HepG2 (cell line): Measurements from ENCODE around the gene SHISAL2B.

Experiments
- ARNTL ChIP-seq: sonication (generic); formaldehyde crosslinking; IDR thresholded peaks from 2 replicates; pipeline ENCODE4 v1.4.0; 2020; ENCODE audit warnings: mild to moderate bottlenecking, missing genetic modification reagents
- NR3C1 ChIP-seq: sonication (generic); formaldehyde crosslinking; IDR thresholded peaks from 2 replicates; pipeline ENCODE4 v1.4.0; 2020; ENCODE audit warnings: missing genetic modification reagents
- PHB2 ChIP-seq: fragments of 450-650 bp; IDR thresholded peaks from 2 replicates; pipeline ENCODE4 v1.6.1; 2018; ENCODE audit not compliant: partially characterized antibody
- SMAD3 ChIP-seq: sonication (generic); formaldehyde crosslinking; IDR thresholded peaks from 2 replicates; pipeline ENCODE4 v1.4.0; 2020; ENCODE audit warnings: missing genetic modification reagents
- TCF7 ChIP-seq: sonication (generic); IDR thresholded peaks from 2 replicates; pipeline ENCODE4 v1.6.1; 2016; ENCODE audit warnings: antibody characterized with exemption, low read depth
- TF ChIP-seq, protein P1 (sequence below): sonication (generic); formaldehyde crosslinking; IDR thresholded peaks from 2 replicates; pipeline ENCODE4 v1.4.0; 2020; ENCODE audit warnings: missing genetic modification reagents

DNA sequence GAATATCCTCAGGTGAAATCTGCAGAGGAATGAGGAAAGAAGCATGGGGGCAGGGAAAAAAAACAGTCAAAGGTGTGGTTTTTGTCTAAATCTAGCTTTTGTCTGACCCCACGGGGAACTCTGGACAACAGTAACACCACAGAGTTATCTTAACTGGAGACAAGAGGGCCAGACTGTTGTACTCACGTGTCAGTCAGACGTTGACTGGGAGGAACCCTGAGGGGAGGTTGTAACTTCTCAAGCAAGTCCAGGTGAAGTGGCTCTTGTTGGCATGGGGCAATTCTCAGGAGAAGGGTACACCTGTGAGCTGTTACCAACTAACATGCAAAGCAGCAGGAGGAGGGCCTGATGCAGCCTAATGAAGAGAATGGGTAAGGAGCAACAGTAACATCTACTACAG is 44.1 kb upstream of the SHISAL2B start:
- TF ChIP-seq, protein P1, sequence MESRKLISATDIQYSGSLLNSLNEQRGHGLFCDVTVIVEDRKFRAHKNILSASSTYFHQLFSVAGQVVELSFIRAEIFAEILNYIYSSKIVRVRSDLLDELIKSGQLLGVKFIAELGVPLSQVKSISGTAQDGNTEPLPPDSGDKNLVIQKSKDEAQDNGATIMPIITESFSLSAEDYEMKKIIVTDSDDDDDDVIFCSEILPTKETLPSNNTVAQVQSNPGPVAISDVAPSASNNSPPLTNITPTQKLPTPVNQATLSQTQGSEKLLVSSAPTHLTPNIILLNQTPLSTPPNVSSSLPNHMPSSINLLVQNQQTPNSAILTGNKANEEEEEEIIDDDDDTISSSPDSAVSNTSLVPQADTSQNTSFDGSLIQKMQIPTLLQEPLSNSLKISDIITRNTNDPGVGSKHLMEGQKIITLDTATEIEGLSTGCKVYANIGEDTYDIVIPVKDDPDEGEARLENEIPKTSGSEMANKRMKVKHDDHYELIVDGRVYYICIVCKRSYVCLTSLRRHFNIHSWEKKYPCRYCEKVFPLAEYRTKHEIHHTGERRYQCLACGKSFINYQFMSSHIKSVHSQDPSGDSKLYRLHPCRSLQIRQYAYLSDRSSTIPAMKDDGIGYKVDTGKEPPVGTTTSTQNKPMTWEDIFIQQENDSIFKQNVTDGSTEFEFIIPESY (CRISPR knock-in tag) = no peak
- no peak for TF ChIP-seq TCF7
- TF ChIP-seq PHB2 = no peak
- TF ChIP-seq ARNTL (CRISPR knock-in tag) = no peak
- TF ChIP-seq SMAD3 (CRISPR knock-in tag) = no peak
- no peak for TF ChIP-seq NR3C1 (CRISPR knock-in tag)
